Measurements from ENCODE around the gene PLA2G6. TPM values are rescaled to one million over a fixed set of nuclear protein-coding genes. Genes with fewer than 3 reads are reported as not detected.
A peak's percentile ranks its signal among the peaks of the same experiment; 100 is the strongest.

The PLA2G6 gene
- total and polyA plus RNA-seq, 3 donors from 2014 or later: 89.4 to 135 (median 122) TPM

DNA sequence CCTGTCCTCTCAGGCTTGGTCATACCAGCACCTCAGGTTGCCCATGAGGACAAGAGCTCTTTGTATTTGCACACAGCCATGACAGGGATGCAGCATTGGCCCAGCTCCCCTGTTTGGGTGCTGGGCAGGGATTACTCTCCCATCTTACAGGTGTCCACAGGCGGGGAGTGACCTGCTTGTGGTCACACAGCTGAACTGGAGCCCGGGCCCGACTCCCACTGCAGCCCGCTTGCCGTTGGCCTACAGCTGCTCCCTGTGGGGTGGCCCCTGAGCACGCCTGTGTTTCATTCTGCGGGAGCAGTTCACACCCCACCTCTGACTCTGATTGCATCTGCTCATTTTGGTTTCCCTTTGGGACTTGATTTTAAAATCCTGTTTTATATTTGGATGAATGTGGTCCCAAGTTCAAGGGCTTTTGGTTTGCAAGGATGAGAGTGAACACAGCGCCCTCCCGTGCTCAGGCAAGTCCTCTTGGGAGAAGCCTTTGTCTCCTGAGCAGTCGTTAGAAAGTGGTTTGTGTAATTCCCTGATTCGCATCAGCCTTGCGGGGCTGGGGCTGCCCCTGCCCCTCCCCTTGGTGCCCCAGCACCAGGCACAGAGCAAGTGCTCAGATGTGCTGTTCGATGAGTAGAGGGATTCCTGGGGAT, 115.1 kb downstream of the PLA2G6 start:
- peak overlapping the region; percentile 3 to 77 for H3K27ac ChIP-seq
- no peak for DNase-seq
- TF ChIP-seq, protein P1, sequence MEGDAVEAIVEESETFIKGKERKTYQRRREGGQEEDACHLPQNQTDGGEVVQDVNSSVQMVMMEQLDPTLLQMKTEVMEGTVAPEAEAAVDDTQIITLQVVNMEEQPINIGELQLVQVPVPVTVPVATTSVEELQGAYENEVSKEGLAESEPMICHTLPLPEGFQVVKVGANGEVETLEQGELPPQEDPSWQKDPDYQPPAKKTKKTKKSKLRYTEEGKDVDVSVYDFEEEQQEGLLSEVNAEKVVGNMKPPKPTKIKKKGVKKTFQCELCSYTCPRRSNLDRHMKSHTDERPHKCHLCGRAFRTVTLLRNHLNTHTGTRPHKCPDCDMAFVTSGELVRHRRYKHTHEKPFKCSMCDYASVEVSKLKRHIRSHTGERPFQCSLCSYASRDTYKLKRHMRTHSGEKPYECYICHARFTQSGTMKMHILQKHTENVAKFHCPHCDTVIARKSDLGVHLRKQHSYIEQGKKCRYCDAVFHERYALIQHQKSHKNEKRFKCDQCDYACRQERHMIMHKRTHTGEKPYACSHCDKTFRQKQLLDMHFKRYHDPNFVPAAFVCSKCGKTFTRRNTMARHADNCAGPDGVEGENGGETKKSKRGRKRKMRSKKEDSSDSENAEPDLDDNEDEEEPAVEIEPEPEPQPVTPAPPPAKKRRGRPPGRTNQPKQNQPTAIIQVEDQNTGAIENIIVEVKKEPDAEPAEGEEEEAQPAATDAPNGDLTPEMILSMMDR (IDR thresholded peaks at IDR 0.05): no peak
- no peak for TF ChIP-seq POLR2A (IDR thresholded peaks at IDR 0.05)
- H3K36me3 ChIP-seq (ENCODE audit: low read depth, missing control alignments): no peaks in the 10 kb centered on the region
- intact Hi-C loops (cut with DNase I; ENCODE audit: low total_unique reads): no loop called here
- no peak overlapping the region for H3K4me3 ChIP-seq
- no peaks in the 10 kb centered on the region for H3K27me3 ChIP-seq
- H3K4me1 ChIP-seq: peaks cover 20% of the 10 kb centered on the region
- H3K9me3 ChIP-seq: no peaks in the 10 kb centered on the region
- 70 to 89% methylated on average over 13 of the region's 13 CpGs for WGBS, 2 donors

DNA sequence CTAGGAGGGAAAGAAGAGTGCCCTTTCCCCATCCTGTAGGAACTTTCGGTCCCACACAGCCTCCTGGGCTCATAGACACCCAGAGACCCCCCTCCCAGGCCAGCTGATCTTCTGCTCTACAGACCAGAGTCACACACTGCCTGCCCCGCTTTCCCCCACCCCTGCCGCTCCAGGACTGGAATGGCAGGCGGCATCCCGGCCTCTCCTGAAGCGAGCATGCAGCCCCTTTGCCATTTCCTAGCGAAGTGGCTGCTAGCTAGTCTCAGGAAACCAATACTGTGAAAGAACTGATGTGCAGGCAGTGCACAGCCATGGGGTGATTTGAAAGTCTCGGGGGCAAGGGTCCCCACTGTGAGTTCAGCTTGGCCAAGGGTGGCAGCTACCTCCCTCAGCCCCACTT, 116.1 kb downstream of the PLA2G6 start:
- Histone ChIP-seq H3K27ac (no peak overlapping the region), H3K9me3 (no peaks in the 10 kb centered on the region), H3K4me1 (peaks cover 20% of the 10 kb centered on the region), H3K27me3 (no peaks in the 10 kb centered on the region), H3K4me3 (no peak overlapping the region), H3K36me3 (ENCODE audit: low read depth, missing control alignments) (no peaks in the 10 kb centered on the region)
- 98% methylated on average over 7 to 8 of the region's 8 CpGs for WGBS, 2 donors
- no peak for DNase-seq
- TF ChIP-seq, protein P1 (IDR thresholded peaks at IDR 0.05): no peak
- TF ChIP-seq POLR2A (IDR thresholded peaks at IDR 0.05): no peak
- intact Hi-C loops (cut with DNase I; ENCODE audit: low total_unique reads): no loop called here

DNA sequence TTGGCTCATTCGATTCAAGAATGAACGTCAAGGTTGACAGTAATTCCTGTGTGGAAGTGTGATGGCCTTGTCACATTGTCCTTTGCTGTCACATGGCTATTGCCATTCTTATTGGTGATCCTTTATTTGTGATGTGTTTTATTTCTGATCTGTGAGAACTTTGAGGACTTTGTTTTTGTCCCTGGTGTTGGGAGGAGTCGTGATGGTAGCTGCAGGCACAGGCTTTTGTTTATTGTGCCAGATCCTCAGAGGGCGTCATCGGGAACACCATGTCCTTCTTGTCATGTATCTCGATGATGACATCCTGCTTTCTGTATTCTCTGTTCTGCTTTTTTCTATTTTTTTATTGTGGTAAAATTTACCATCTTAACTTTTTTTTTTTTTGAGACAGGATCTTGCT, 118.8 kb downstream of the PLA2G6 start:
- H3K27me3 ChIP-seq: no peaks in the 10 kb centered on the region
- H3K27ac ChIP-seq: peak overlapping the region; percentile 89 to 92

More for the DNA sequence above, 118.8 kb downstream of the PLA2G6 start:
- no peak overlapping the region for H3K4me3 ChIP-seq
- H3K4me1 ChIP-seq: peaks cover 14% of the 10 kb centered on the region
- peak; percentile 69 for DNase-seq
- H3K36me3 ChIP-seq (ENCODE audit: low read depth, missing control alignments): no peaks in the 10 kb centered on the region
- no peak for TF ChIP-seq POLR2A (IDR thresholded peaks at IDR 0.05)
- TF ChIP-seq, protein P1 (IDR thresholded peaks at IDR 0.05): no peak
- WGBS, 2 donors: 39 to 52% methylated on average over 6 of the region's 6 CpGs
- no peaks in the 10 kb centered on the region for H3K9me3 ChIP-seq
- intact Hi-C loops (cut with DNase I; ENCODE audit: low total_unique reads): no loop called here

Small RNAs within 50 kb of the gene (small RNA-seq; reads per million reads assigned to genes)
- gene RN7SL704P: 0 to 0.09 reads per million in 2 donors

Other genes starting within 250 kb of the PLA2G6 start
- gene C22orf23, start 228.2 kb downstream of the PLA2G6 start, total RNA-seq: 10 to 100 TPM; 50.9 to 70.9 TPM
- 241 TPM for gene C22orf23, start 228.2 kb downstream of the PLA2G6 start, polyA plus RNA-seq (ENCODE audit: insufficient read depth, low read depth, low replicate concordance)
- 100 to 1,000 TPM; 107 to 137 TPM for gene POLR2F, start 228.1 kb downstream of the PLA2G6 start, total RNA-seq
- 88.7 TPM for gene POLR2F, start 228.1 kb downstream of the PLA2G6 start, polyA plus RNA-seq (ENCODE audit: insufficient read depth, low read depth, low replicate concordance)
- gene SOX10, start 197.3 kb downstream of the PLA2G6 start, total RNA-seq: 1 to 10 TPM; 5.0 to 5.4 TPM
- gene SOX10, start 197.3 kb downstream of the PLA2G6 start, polyA plus RNA-seq (ENCODE audit: insufficient read depth, low read depth, low replicate concordance): 6.1 TPM
- 10 to 100 TPM; 78.7 to 89.7 TPM for gene PICK1, start 124.4 kb downstream of the PLA2G6 start, total RNA-seq
- 61.5 TPM for gene PICK1, start 124.4 kb downstream of the PLA2G6 start, polyA plus RNA-seq (ENCODE audit: insufficient read depth, low read depth, low replicate concordance)
- gene SLC16A8, start 97.6 kb downstream of the PLA2G6 start, total RNA-seq: 1 to 10 TPM; 1.6 to 2.0 TPM
- gene SLC16A8, start 97.6 kb downstream of the PLA2G6 start, polyA plus RNA-seq (ENCODE audit: insufficient read depth, low read depth, low replicate concordance): 2.4 TPM
- gene BAIAP2L2, start 71.1 kb downstream of the PLA2G6 start, total RNA-seq: 10 to 100 TPM in 1 of 2 donors, 1 to 10 TPM in 1; 8.8 to 10.0 TPM
- 6.6 TPM for gene BAIAP2L2, start 71.1 kb downstream of the PLA2G6 start, polyA plus RNA-seq (ENCODE audit: insufficient read depth, low read depth, low replicate concordance)
- 1 to 10 TPM; 3.7 to 5.8 TPM for gene MAFF, start 20.2 kb upstream of the PLA2G6 start, total RNA-seq
- 3.2 TPM for gene MAFF, start 20.2 kb upstream of the PLA2G6 start, polyA plus RNA-seq (ENCODE audit: insufficient read depth, low read depth, low replicate concordance)
- 10 to 100 TPM; 35.4 to 66.5 TPM for gene TMEM184B, start 91.2 kb upstream of the PLA2G6 start, total RNA-seq
- 25.2 TPM for gene TMEM184B, start 91.2 kb upstream of the PLA2G6 start, polyA plus RNA-seq (ENCODE audit: insufficient read depth, low read depth, low replicate concordance)
- 100 to 1,000 TPM; 133 to 134 TPM for gene CSNK1E, start 135.6 kb upstream of the PLA2G6 start, total RNA-seq
- gene CSNK1E, start 135.6 kb upstream of the PLA2G6 start, polyA plus RNA-seq (ENCODE audit: insufficient read depth, low read depth, low replicate concordance): 69.2 TPM